GM21423 (cell line): Measurements from ENCODE around the gene TTC16.
"Not testable (repeated sequence)": the region's sequence is repeated elsewhere in the genome, so short reads cannot be mapped to it uniquely, and the experiment has no call there.

Source experiments
- ATAC-seq: cut with Tn5 transposase; IDR thresholded peaks from one replicate; pipeline ENCODE4 v1.9.1; 2021; ENCODE audit warnings: mild to moderate bottlenecking, moderate library complexity; ENCODE audit not compliant: unreplicated experiment

TTC16 gene

GRCh38 chr9:127739614-127740330 is 23.9 kb downstream of the TTC16 start:
- no peak for ATAC-seq

GRCh38 chr9:127741831-127742434 is 26.1 kb downstream of the TTC16 start:
- no peak for ATAC-seq

GRCh38 chr9:127742435-127743088 is 26.7 kb downstream of the TTC16 start:
- ATAC-seq: no peak

GRCh38 chr9:127744398-127745110 is 28.7 kb downstream of the TTC16 start:
- ATAC-seq: no peak

GRCh38 chr9:127746959-127747569 is 31.2 kb downstream of the TTC16 start:
- no peak for ATAC-seq

- ATAC-seq: no peak
Measured at GRCh38 chr9:127749090-127749787, 33.4 kb downstream of the TTC16 start.

GRCh38 chr9:127751269-127752054 is 35.6 kb downstream of the TTC16 start:
- ATAC-seq: no peak

GRCh38 chr9:127753148-127753547 is 37.3 kb downstream of the TTC16 start:
- ATAC-seq: no peak

GRCh38 chr9:127753622-127754021 is 37.7 kb downstream of the TTC16 start:
- ATAC-seq: no peak

- ATAC-seq: no peak
Measured at GRCh38 chr9:127754099-127755060, 38.5 kb downstream of the TTC16 start.

GRCh38 chr9:127755061-127756060 is 39.5 kb downstream of the TTC16 start:
- no peak for ATAC-seq

- ATAC-seq: no peak
Measured at GRCh38 chr9:127756233-127756632, 40.4 kb downstream of the TTC16 start.

GRCh38 chr9:127756776-127757175 is 40.9 kb downstream of the TTC16 start:
- ATAC-seq: not testable (repeated sequence)

- ATAC-seq: no peak
Measured at GRCh38 chr9:127758843-127759242, 43.0 kb downstream of the TTC16 start.

GRCh38 chr9:127761061-127761460 is 45.2 kb downstream of the TTC16 start:
- ATAC-seq: no peak

GRCh38 chr9:127761491-127761956 is 45.6 kb downstream of the TTC16 start:
- ATAC-seq: no peak

GRCh38 chr9:127762111-127762676 is 46.3 kb downstream of the TTC16 start:
- no peak for ATAC-seq
